DMS114 treated with DMSO at 0.1 percent for 48 hours (cell line): ENCODE results near the gene CEP89.
"Not testable (repeated sequence)": the region's sequence is repeated elsewhere in the genome, so short reads cannot be mapped to it uniquely, and the experiment has no call there.

Experiments
- DNase-seq: peaks from one replicate; lab custom pipeline; 2025; ENCODE audit not compliant: unreplicated experiment; lab: John Stamatoyannopoulos, UW

Gene CEP89

GRCh38 chr19:32872391-32872790, 99.4 kb downstream of the CEP89 start:
- no peak for DNase-seq

- DNase-seq, result no peak
Observed at GRCh38 chr19:32870981-32871451, 100.7 kb downstream of the CEP89 start.

GRCh38 chr19:32869966-32870573, 101.7 kb downstream of the CEP89 start:
- no peak for DNase-seq

- DNase-seq, result no peak
Observed at GRCh38 chr19:32869369-32869965, 102.3 kb downstream of the CEP89 start, which contains the start of gene SLC7A9. TSS of gene SLC7A9 (minus strand) at chr19:32869767. CDS start at chr19:32868534, 1,233 bp downstream.

GRCh38 chr19:32868206-32868950, 103.4 kb downstream of the CEP89 start:
- DNase-seq, result no peak

- DNase-seq, result not testable (repeated sequence)
Observed at GRCh38 chr19:32867436-32867835, 104.3 kb downstream of the CEP89 start.

GRCh38 chr19:32866564-32867265, 105.0 kb downstream of the CEP89 start:
- no peak for DNase-seq

GRCh38 chr19:32866061-32866460, 105.7 kb downstream of the CEP89 start:
- DNase-seq, result no peak

- DNase-seq, result no peak
Observed at GRCh38 chr19:32865326-32865725, 106.4 kb downstream of the CEP89 start.

- DNase-seq, result no peak
Observed at GRCh38 chr19:32864318-32865007, 107.3 kb downstream of the CEP89 start.

- DNase-seq, result no peak
Observed at GRCh38 chr19:32863841-32864240, 107.9 kb downstream of the CEP89 start.

GRCh38 chr19:32863301-32863700, 108.5 kb downstream of the CEP89 start:
- DNase-seq, result no peak

GRCh38 chr19:32862741-32863140, 109.0 kb downstream of the CEP89 start:
- DNase-seq, result no peak

- DNase-seq, result no peak
Observed at GRCh38 chr19:32862173-32862572, 109.6 kb downstream of the CEP89 start.

GRCh38 chr19:32861596-32861995, 110.2 kb downstream of the CEP89 start:
- no peak for DNase-seq

- no peak for DNase-seq
Observed at GRCh38 chr19:32859591-32859990, 112.2 kb downstream of the CEP89 start.

- DNase-seq, result no peak
Observed at GRCh38 chr19:32858559-32858958, 113.2 kb downstream of the CEP89 start.

GRCh38 chr19:32858155-32858554, 113.6 kb downstream of the CEP89 start:
- DNase-seq, result no peak

GRCh38 chr19:32857584-32857983, 114.2 kb downstream of the CEP89 start:
- no peak for DNase-seq

- DNase-seq, result not testable (repeated sequence)
Observed at GRCh38 chr19:32856818-32857217, 114.9 kb downstream of the CEP89 start.

- no peak for DNase-seq
Observed at GRCh38 chr19:32852216-32852615, 119.5 kb downstream of the CEP89 start.
